ENCODE measurements around the gene DAB1. TPM values are rescaled to one million over a fixed set of nuclear protein-coding genes. Genes with fewer than 3 reads are reported as not detected.
"Not testable (repeated sequence)": the region's sequence is repeated elsewhere in the genome, so short reads cannot be mapped to it uniquely, and the experiment has no call there.

DAB1 gene
- total RNA-seq, 2 experiments from 2014 or later, result 0.54 to 0.72 TPM

DNA sequence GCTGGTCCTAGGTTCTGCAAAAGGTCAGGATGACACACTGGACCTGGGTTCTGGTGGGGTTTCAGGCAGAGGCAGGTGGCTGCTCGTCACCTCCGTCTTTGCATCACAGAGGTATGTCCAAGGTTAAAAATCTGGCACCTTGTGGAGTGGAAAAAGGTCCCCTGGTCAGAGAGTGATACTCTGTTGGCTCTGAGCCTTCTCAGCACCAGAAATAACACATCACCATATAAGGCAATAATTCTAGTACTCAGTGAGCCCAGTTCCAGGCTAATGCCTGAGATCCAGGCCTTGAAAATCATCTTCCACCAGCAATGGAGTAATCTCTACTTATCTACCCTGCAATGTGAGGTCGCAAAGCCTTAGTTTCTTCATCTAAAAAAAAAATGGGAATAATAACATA lies 330.7 kb downstream of the DAB1 start:
- Mint-ChIP-seq H3K27me3 (no peaks in the 10 kb centered on the region), H3K4me3 (no peak overlapping the region), H3K36me3 (no peaks in the 10 kb centered on the region), H3K27ac (no peak overlapping the region), H3K4me1 (no peaks in the 10 kb centered on the region), H3K9me3 (no peaks in the 10 kb centered on the region)
- POLR2A ChIA-PET, result no interaction called here
- no peak for DNase-seq
- ATAC-seq (ENCODE audit: low read depth), result no peak

DNA sequence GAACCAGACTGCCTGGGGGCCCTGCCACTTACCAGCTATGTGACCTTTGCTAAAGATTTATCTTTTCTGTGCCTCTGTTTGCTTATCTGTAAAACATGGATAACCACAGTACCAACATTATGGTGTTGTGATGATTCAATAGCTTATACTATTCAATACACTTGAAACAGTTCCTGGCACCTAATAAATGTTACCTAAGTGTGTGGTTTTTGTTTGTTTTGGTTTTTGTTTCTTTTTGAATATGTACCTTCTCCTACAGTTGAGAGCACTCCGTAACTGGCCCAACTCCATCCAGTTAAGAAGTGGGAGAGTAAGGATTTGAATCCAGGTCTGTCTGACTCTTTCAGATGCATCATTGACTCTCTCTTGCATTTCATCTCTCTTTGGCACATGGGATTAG lies 332.2 kb downstream of the DAB1 start:
- Mint-ChIP-seq H3K4me3 (no peak overlapping the region), H3K4me1 (no peaks in the 10 kb centered on the region), H3K27ac (no peak overlapping the region), H3K27me3 (no peaks in the 10 kb centered on the region), H3K9me3 (no peaks in the 10 kb centered on the region), H3K36me3 (no peaks in the 10 kb centered on the region)
- POLR2A ChIA-PET, result no interaction called here
- DNase-seq (no peak), ATAC-seq (ENCODE audit: low read depth) (no peak)

DNA sequence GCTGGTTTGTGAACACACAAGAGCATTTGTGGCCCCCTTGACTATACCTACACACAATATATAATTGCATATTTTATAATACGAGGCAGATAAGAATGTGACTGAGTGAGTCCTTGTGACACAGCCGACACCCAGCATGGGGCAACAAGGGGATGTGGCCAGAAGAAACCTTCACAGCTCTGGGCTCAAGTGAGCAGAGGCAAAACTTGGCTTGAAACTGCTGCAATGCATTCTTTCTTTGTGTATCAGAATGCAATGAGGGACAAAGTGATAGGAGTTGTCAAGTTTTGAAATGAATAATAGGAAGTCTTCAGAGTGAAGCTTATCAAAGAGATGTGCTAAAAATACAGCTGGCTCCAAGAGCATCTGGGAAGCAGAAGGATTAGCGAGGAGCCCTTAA lies 334.0 kb downstream of the DAB1 start:
- H3K4me3 Mint-ChIP-seq, result no peak overlapping the region
- ATAC-seq (ENCODE audit: low read depth) (no peak), DNase-seq (no peak)
- H3K36me3 Mint-ChIP-seq, result no peaks in the 10 kb centered on the region
- POLR2A ChIA-PET, result no interaction called here
- H3K9me3 Mint-ChIP-seq, result no peaks in the 10 kb centered on the region
- H3K4me1 Mint-ChIP-seq, result no peaks in the 10 kb centered on the region
- no peak overlapping the region for H3K27ac Mint-ChIP-seq
- H3K27me3 Mint-ChIP-seq, result no peaks in the 10 kb centered on the region

- Mint-ChIP-seq H3K27me3 (no peaks in the 10 kb centered on the region), H3K9me3 (no peaks in the 10 kb centered on the region), H3K4me3 (no peak overlapping the region), H3K4me1 (no peaks in the 10 kb centered on the region), H3K36me3 (no peaks in the 10 kb centered on the region), H3K27ac (no peak overlapping the region)
- no peak for DNase-seq
- POLR2A ChIA-PET, result no interaction called here
- ATAC-seq (ENCODE audit: low read depth), result no peak
Measured at GRCh38 chr1:57089221-57089620, 334.6 kb downstream of the DAB1 start.

- H3K36me3 Mint-ChIP-seq, result no peaks in the 10 kb centered on the region
- DNase-seq (no peak), ATAC-seq (ENCODE audit: low read depth) (no peak)
- POLR2A ChIA-PET, result no interaction called here
- H3K4me3 Mint-ChIP-seq, result no peak overlapping the region
- no peaks in the 10 kb centered on the region for H3K4me1 Mint-ChIP-seq
- H3K9me3 Mint-ChIP-seq, result no peaks in the 10 kb centered on the region
- H3K27me3 Mint-ChIP-seq, result no peaks in the 10 kb centered on the region
- H3K27ac Mint-ChIP-seq, result no peak overlapping the region
Measured at GRCh38 chr1:57088653-57089052, 335.2 kb downstream of the DAB1 start.

- H3K9me3 Mint-ChIP-seq; H3K36me3 Mint-ChIP-seq; H3K4me3 Mint-ChIP-seq; DNase-seq; ATAC-seq (ENCODE audit: low read depth); H3K4me1 Mint-ChIP-seq; H3K27ac Mint-ChIP-seq; H3K27me3 Mint-ChIP-seq; POLR2A ChIA-PET: not testable (repeated sequence)
Measured at GRCh38 chr1:57087660-57088059, 336.2 kb downstream of the DAB1 start.

DNA sequence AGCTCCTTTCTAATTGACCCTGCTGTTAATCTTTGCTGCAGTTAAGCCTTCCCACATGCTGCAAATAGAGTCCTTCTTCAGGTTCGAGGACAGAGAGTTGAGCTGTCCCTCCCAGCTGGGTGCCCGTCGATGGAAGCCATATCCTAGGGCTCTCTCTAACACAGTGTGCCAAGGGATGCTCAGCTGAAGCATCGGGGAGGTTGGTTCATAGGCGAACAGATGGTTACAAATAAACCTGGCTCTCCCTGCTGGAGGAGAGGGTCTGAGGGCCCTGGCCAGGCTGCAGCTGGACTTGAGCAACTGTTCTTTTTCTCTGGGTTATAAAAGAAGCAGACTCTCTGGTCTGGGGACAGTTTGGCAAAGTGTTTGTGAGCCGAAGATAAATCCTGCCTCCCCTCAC lies 337.7 kb downstream of the DAB1 start:
- Mint-ChIP-seq H3K4me1 (no peaks in the 10 kb centered on the region), H3K9me3 (no peaks in the 10 kb centered on the region), H3K36me3 (no peaks in the 10 kb centered on the region), H3K27me3 (no peaks in the 10 kb centered on the region), H3K4me3 (no peak overlapping the region), H3K27ac (no peak overlapping the region)
- POLR2A ChIA-PET, result no interaction called here
- ATAC-seq (ENCODE audit: low read depth), result no peak
- no peak for DNase-seq

DNA sequence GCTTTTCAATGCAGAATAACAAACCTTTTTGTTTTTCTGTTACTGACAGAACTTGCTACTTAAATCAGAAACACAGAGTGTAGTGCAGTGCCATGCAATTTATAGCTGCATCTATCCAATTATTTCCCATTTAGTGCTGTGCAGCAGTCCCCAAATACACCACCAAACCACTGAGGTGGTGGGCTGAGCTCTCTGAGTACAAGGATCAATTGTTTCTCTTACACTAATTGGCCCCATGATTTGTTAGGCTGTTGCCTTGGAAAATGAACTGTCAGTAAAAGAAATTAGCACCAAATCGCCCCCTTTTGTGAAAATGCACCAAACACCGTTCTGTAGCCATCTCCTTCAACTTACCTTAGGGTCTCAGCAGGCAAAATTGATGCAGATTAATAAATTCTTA lies 339.2 kb downstream of the DAB1 start:
- POLR2A ChIA-PET, result no interaction called here
- no peaks in the 10 kb centered on the region for H3K9me3 Mint-ChIP-seq
- no peaks in the 10 kb centered on the region for H3K36me3 Mint-ChIP-seq
- DNase-seq (no peak), ATAC-seq (ENCODE audit: low read depth) (no peak)
- no peak overlapping the region for H3K4me3 Mint-ChIP-seq
- H3K27ac Mint-ChIP-seq, result no peak overlapping the region
- peaks cover 1% of the 10 kb centered on the region for H3K27me3 Mint-ChIP-seq
- H3K4me1 Mint-ChIP-seq, result no peaks in the 10 kb centered on the region

DNA sequence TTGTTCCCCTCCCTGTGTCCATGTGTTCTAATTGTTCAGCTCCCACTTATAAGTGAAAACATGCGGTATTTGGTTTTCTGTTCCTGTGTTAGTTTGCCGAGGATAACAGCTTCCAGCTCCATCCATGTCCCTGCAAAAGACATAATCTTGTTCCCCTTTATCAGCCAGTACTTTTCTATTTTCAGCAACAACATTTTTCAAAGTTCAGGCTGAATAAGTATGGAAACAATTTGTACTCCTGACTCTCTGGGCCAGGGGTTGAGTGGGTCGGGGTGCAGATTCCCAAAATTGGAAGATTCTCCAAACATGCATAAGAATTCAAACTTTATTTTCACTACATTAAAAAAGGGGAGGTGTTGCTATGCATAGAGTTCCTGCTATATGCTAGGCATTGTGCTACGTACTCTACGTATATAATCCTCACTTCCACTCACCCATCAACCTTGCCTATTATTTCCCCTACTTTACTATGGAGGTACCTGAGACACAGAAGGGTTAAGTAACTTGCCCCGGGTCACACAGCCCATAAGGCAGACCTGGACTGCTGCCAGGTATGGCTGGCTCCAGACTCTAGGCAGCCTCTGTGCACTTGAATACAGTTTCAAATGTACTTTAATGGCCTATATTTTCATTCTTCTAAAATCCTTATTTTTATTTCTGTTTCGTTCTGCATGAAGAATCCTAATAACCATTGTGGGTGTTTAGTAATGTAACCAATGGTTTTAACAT lies 341.0 kb downstream of the DAB1 start:
- ATAC-seq (ENCODE audit: low read depth) (no peak), DNase-seq (no peak)
- Mint-ChIP-seq H3K27me3 (peaks cover 3% of the 10 kb centered on the region), H3K27ac (no peak overlapping the region), H3K4me1 (no peaks in the 10 kb centered on the region), H3K36me3 (no peaks in the 10 kb centered on the region), H3K9me3 (no peaks in the 10 kb centered on the region), H3K4me3 (no peak overlapping the region)
- POLR2A ChIA-PET, result no interaction called here

DNA sequence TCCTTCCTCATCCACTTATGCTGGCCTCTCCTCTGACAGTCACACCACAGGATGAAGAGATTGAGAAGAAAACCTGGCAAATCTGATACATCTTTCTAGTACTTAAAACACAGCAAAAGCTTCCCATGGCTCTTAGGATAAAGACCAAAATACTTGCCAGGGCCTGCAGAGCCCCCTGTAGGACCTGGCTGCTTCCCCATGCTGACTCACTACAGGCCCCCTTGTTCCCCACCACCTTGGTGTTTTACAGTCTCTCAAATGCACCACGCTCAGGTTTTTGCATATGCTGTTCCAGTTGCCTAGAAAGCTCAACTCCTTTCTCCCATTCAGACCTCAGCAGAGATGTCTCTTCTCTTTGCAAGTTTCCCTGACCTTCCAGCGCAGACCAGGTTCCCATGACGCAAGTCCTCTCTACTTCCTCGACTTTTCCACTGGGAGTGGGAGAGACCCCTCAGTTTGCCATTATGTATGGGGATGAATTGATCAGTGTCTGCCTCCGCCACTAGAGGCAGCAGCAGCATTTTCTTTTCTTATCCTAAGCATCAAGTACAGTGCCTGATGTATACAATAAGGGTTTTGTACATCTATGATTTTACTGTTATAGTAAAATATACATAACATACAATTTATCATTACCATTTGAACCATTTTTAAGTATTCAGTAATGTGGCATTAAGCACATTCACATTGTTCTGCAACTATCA lies 344.3 kb downstream of the DAB1 start:
- Mint-ChIP-seq H3K4me1 (no peaks in the 10 kb centered on the region), H3K9me3 (no peaks in the 10 kb centered on the region), H3K27ac (no peak overlapping the region), H3K27me3 (peaks cover 3% of the 10 kb centered on the region), H3K4me3 (no peak overlapping the region), H3K36me3 (no peaks in the 10 kb centered on the region)
- DNase-seq, result no peak
- no peak for ATAC-seq (ENCODE audit: low read depth)
- POLR2A ChIA-PET, result no interaction called here

- POLR2A ChIA-PET, result no interaction called here
- H3K4me3 Mint-ChIP-seq, result no peak overlapping the region
Measured at GRCh38 chr1:57072401-57073110, 351.3 kb downstream of the DAB1 start.

DNA sequence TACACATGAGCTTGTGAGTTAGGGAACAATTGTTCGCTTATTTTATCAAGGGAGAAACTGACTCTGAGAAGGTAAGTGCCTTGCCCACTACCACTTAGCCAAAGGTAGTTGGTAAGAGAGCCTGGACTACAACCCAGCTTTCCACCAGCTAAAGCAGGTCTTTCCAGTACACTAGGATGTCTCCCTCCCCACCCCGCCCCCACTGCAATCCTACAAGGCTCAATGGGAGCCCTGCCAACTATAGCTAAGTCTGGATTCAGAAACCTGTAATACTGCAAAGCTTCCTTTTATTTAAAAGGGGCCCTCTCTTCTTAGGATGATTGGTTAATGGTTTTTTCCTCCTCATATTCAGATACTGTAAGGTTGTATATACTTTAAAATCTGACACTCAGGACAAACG lies 356.0 kb downstream of the DAB1 start:
- Mint-ChIP-seq H3K4me3 (no peak overlapping the region), H3K27ac (no peak overlapping the region), H3K27me3 (no peaks in the 10 kb centered on the region), H3K4me1 (no peaks in the 10 kb centered on the region), H3K9me3 (no peaks in the 10 kb centered on the region), H3K36me3 (no peaks in the 10 kb centered on the region)
- POLR2A ChIA-PET, result no interaction called here
- DNase-seq (no peak), ATAC-seq (ENCODE audit: low read depth) (no peak)

More at GRCh38 chr1:57072401-57073110, 351.3 kb downstream of the DAB1 start:
- Mint-ChIP-seq H3K27me3 (no peaks in the 10 kb centered on the region), H3K36me3 (no peaks in the 10 kb centered on the region), H3K9me3 (no peaks in the 10 kb centered on the region), H3K27ac (no peak overlapping the region), H3K4me1 (no peaks in the 10 kb centered on the region)
- ATAC-seq (ENCODE audit: low read depth), result no peak
- no peak for DNase-seq

DNA sequence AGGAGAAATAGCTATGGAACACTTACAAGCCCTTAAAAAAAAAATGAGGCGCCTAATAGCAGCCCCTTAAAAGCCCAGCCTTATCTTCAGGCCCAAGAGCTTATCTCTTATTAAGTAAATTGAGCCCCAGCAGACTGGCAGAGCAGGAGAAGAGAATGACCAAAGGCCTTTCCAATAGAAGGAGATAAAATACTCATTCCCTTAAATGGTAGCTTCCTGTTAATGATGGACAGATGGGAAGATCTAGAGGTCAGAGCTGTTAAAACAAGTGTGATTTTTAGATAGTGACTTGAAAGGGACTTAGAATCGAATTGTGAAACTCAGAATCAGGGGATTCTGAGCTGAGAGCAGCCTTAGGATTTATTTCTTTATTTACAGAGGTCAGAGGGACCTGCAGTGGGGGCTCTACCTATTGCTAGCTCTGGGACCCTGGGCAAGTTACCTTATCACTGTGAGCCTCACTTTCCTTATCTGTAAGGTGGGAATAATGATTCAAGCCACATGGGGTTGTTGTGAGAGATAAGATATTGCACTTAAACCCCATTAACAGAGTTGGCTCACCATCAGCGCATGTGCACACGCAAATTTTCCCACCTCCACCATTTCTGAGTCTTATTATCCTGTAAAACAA lies 356.8 kb downstream of the DAB1 start:
- no peaks in the 10 kb centered on the region for H3K9me3 Mint-ChIP-seq
- no peaks in the 10 kb centered on the region for H3K36me3 Mint-ChIP-seq
- no peak for DNase-seq
- no peaks in the 10 kb centered on the region for H3K4me1 Mint-ChIP-seq
- H3K27ac Mint-ChIP-seq, result no peak overlapping the region
- no peaks in the 10 kb centered on the region for H3K27me3 Mint-ChIP-seq
- POLR2A ChIA-PET, result no interaction called here
- no peak for ATAC-seq (ENCODE audit: low read depth)
- H3K4me3 Mint-ChIP-seq, result no peak overlapping the region

DNA sequence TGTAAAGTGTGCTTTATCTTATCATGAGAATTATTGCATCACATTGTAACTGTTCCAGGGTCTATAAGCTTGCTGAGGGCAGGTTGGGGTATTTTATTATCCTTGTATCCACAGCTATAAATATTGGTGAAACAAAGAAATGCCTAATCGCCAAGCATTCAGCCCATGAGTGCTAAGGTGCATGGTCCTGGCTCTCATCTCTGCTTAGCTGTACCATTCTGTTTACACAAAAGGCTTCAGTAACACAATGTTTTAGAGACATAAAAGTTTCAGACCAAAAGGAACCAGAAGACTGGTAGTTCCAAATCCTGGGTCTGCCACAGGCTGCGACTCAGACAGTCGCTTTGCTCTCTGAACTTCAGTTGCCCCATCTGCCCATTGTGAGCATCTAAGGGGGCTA lies 358.4 kb downstream of the DAB1 start:
- Mint-ChIP-seq H3K27me3 (no peaks in the 10 kb centered on the region), H3K9me3 (no peaks in the 10 kb centered on the region), H3K4me1 (no peaks in the 10 kb centered on the region), H3K27ac (no peak overlapping the region), H3K4me3 (no peak overlapping the region), H3K36me3 (no peaks in the 10 kb centered on the region)
- DNase-seq, result no peak
- ATAC-seq (ENCODE audit: low read depth), result no peak
- POLR2A ChIA-PET, result no interaction called here

Data from activated naive CD8-positive, alpha-beta T cell treated with anti-CD3 and anti-CD28 coated beads, Interleukin-2, amount 10 ng/mL, durations not matched to agents 7 days and 5 days (primary cell).